ENCODE measurements around the gene LRRC37A.
"Not testable (repeated sequence)": the region's sequence is repeated elsewhere in the genome, so short reads cannot be mapped to it uniquely, and the experiment has no call there.

The LRRC37A gene

DNA sequence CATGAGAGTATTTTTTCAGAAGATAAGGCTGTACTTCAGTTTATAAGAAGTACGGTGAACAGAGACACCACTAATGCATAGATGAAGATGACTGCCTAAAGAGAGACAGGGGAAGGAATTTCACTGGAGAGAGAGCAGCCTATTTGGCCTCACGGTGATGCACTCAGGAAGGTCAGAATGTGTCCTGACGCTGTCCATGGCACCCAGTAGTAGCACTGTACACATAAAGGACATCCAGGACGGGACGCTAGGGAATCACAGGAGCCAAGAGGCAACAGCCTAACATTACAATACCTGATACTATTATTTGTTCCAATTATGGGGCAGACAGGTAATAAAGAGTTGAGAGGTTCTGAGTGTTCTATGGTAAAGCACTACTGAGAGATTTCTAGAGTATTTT, 24.9 kb upstream of the LRRC37A start:
- Histone ChIP-seq H3K36me3 (ENCODE audit: control insufficient read depth, low read depth, low read length) (no peaks in the 10 kb centered on the region), H3K4me3 (ENCODE audit: low read length) (no peak overlapping the region), H3K4me1 (ENCODE audit: control insufficient read depth, low read depth, low read length) (peaks cover 5% of the 10 kb centered on the region), H3K27me3 (ENCODE audit: control insufficient read depth, insufficient read depth, low read length) (peaks cover 34% of the 10 kb centered on the region), H3K9ac (ENCODE audit: low read length) (no peak overlapping the region), H3K27ac (ENCODE audit: low read length) (no peak overlapping the region), H3K9me3 (ENCODE audit: control insufficient read depth, low read depth, low read length) (no peaks in the 10 kb centered on the region)

DNA sequence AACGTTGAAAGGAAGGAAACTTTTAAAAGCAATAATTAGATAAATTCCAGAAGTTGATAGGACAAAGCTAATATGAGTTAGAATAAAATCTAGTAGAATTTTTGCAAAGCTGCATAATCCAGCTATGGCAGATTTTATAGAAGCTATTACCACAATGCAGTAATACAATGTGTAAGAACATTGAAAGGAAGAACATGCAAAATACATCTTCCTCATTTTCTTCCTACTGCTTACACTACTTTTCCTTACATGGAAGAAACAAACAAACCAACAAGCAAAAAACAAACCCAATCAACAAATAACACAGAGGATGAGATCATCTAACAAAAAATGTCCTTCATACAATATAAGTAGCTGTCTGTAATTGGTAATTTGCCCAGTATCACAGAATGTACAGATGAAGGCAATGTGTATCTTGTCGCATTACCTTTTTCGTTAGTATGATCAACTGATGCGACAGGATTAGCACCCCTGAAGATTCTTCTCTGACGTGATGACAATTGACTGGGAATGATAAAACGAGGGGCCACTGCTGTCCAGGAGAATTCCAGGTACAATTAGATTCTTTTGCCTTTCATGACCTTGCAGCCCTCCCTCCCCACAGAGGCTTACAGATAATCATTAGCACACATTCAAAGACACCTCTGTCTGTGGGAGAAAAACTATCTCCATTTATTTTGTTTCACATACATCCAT, 21.2 kb upstream of the LRRC37A start:
- Histone ChIP-seq H3K9ac (ENCODE audit: low read length) (no peak overlapping the region), H3K27ac (ENCODE audit: low read length) (no peak overlapping the region), H3K27me3 (ENCODE audit: control insufficient read depth, insufficient read depth, low read length) (peaks cover 2% of the 10 kb centered on the region), H3K4me3 (ENCODE audit: low read length) (no peak overlapping the region), H3K4me1 (ENCODE audit: control insufficient read depth, low read depth, low read length) (no peaks in the 10 kb centered on the region), H3K36me3 (ENCODE audit: control insufficient read depth, low read depth, low read length) (no peaks in the 10 kb centered on the region), H3K9me3 (ENCODE audit: control insufficient read depth, low read depth, low read length) (no peaks in the 10 kb centered on the region)

GRCh38 chr17:46274238-46274637, 20.7 kb upstream of the LRRC37A start:
- Histone ChIP-seq H3K4me1 (ENCODE audit: control insufficient read depth, low read depth, low read length) (no peaks in the 10 kb centered on the region), H3K9me3 (ENCODE audit: control insufficient read depth, low read depth, low read length) (no peaks in the 10 kb centered on the region), H3K9ac (ENCODE audit: low read length) (no peak overlapping the region), H3K27me3 (ENCODE audit: control insufficient read depth, insufficient read depth, low read length) (no peaks in the 10 kb centered on the region), H3K4me3 (ENCODE audit: low read length) (no peak overlapping the region), H3K27ac (ENCODE audit: low read length) (no peak overlapping the region), H3K36me3 (ENCODE audit: control insufficient read depth, low read depth, low read length) (no peaks in the 10 kb centered on the region)

DNA sequence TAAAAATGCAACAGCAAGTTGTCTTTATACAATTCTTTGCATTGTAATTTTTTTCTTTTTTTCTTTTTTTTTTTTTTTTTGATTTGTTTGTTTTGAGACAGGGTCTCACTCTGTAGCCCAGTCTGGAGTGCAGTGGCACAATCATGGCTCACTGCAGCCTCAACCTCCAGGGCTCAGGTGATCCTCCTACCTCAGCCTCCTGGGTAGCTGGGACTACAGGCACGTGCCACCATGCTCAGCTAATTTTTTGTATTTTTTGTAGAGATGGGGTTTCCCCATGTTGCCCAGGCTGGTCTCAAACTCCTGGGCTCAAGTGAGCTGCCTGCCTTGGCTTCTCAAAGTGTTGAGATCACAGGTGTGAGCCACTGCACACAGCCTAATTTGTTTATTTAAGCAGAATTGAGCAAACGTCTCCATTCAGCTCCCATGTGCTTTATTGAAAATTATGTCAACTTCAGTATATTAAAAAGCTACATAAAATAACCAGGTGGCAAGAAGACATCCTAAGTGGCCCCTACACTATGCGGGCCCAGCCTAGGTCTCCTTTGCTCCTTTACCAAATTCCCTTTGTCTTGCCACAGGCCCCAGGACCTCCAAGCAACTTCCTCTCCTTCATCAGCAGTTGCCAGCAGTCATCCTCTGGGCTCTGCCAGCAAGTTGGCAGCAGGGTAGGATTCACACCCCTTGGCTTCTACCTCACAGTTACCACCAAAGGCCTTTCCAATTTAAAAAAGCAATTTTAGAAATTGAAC, 18.0 kb upstream of the LRRC37A start:
- H3K9ac ChIP-seq (ENCODE audit: low read length); H3K36me3 ChIP-seq (ENCODE audit: control insufficient read depth, low read depth, low read length); H3K4me1 ChIP-seq (ENCODE audit: control insufficient read depth, low read depth, low read length); H3K27ac ChIP-seq (ENCODE audit: low read length); H3K27me3 ChIP-seq (ENCODE audit: control insufficient read depth, insufficient read depth, low read length); H3K9me3 ChIP-seq (ENCODE audit: control insufficient read depth, low read depth, low read length); H3K4me3 ChIP-seq (ENCODE audit: low read length): not testable (repeated sequence)

- H3K9ac ChIP-seq (ENCODE audit: low read length); H3K27ac ChIP-seq (ENCODE audit: low read length); H3K27me3 ChIP-seq (ENCODE audit: control insufficient read depth, insufficient read depth, low read length); H3K4me3 ChIP-seq (ENCODE audit: low read length); H3K4me1 ChIP-seq (ENCODE audit: control insufficient read depth, low read depth, low read length); H3K36me3 ChIP-seq (ENCODE audit: control insufficient read depth, low read depth, low read length); H3K9me3 ChIP-seq (ENCODE audit: control insufficient read depth, low read depth, low read length): not testable (repeated sequence)
Measured at GRCh38 chr17:46281336-46281735, 13.6 kb upstream of the LRRC37A start.

- H3K4me3 ChIP-seq (ENCODE audit: low read length); H3K27ac ChIP-seq (ENCODE audit: low read length); H3K9me3 ChIP-seq (ENCODE audit: control insufficient read depth, low read depth, low read length); H3K4me1 ChIP-seq (ENCODE audit: control insufficient read depth, low read depth, low read length); H3K9ac ChIP-seq (ENCODE audit: low read length); H3K36me3 ChIP-seq (ENCODE audit: control insufficient read depth, low read depth, low read length); H3K27me3 ChIP-seq (ENCODE audit: control insufficient read depth, insufficient read depth, low read length): not testable (repeated sequence)
Measured at GRCh38 chr17:46282635-46283034, 12.3 kb upstream of the LRRC37A start.

- H3K4me3 ChIP-seq (ENCODE audit: low read length); H3K27ac ChIP-seq (ENCODE audit: low read length); H3K4me1 ChIP-seq (ENCODE audit: control insufficient read depth, low read depth, low read length); H3K9me3 ChIP-seq (ENCODE audit: control insufficient read depth, low read depth, low read length); H3K27me3 ChIP-seq (ENCODE audit: control insufficient read depth, insufficient read depth, low read length); H3K36me3 ChIP-seq (ENCODE audit: control insufficient read depth, low read depth, low read length); H3K9ac ChIP-seq (ENCODE audit: low read length): not testable (repeated sequence)
Measured at GRCh38 chr17:46284467-46284866, 10.5 kb upstream of the LRRC37A start.

DNA sequence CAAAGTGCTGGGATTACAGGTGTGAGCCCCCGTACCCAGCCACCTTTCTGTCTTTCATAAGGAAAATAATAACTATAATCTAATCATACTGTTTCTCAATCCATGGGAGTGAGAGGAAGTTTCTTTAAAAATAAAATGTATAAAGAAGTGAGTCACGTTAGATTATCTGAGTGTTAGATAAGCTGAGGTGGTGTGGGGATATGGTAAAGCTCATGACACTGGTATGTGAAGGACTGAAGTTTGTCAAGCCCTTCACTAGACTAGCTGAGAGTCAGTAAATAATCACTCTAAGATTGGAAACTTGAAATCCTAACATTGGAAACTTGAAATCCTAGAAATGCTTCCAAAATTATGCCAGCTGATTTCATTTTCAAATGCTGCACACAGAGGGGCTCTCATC, 9.4 kb upstream of the LRRC37A start:
- not testable (repeated sequence) for H3K27ac ChIP-seq (ENCODE audit: low read length); H3K9ac ChIP-seq (ENCODE audit: low read length); H3K27me3 ChIP-seq (ENCODE audit: control insufficient read depth, insufficient read depth, low read length); H3K4me1 ChIP-seq (ENCODE audit: control insufficient read depth, low read depth, low read length); H3K9me3 ChIP-seq (ENCODE audit: control insufficient read depth, low read depth, low read length); H3K36me3 ChIP-seq (ENCODE audit: control insufficient read depth, low read depth, low read length); H3K4me3 ChIP-seq (ENCODE audit: low read length)

GRCh38 chr17:46286764-46287221, 8.1 kb upstream of the LRRC37A start:
- H3K9ac ChIP-seq (ENCODE audit: low read length); H3K4me3 ChIP-seq (ENCODE audit: low read length); H3K4me1 ChIP-seq (ENCODE audit: control insufficient read depth, low read depth, low read length); H3K27ac ChIP-seq (ENCODE audit: low read length); H3K36me3 ChIP-seq (ENCODE audit: control insufficient read depth, low read depth, low read length); H3K27me3 ChIP-seq (ENCODE audit: control insufficient read depth, insufficient read depth, low read length); H3K9me3 ChIP-seq (ENCODE audit: control insufficient read depth, low read depth, low read length): not testable (repeated sequence)

DNA sequence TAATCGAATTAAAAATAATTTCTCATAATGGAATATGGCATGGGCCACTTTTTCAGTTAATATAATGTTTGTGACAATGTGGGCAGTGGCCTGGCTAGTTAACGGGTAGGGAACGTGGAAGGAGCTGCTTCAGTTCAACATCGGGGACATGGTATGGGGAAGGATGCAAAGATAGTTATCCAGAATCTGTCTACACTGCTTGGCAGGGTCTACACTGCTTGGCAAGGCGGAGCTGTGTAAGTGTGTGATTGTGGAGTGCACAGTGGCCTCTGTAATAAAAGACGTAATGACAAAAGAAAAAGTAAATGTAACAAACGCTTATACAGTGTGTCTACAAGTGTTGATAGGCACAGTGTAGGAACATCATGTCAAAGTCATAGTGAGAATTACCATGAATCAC, 7.3 kb upstream of the LRRC37A start:
- H3K4me1 ChIP-seq (ENCODE audit: control insufficient read depth, low read depth, low read length); H3K36me3 ChIP-seq (ENCODE audit: control insufficient read depth, low read depth, low read length); H3K9me3 ChIP-seq (ENCODE audit: control insufficient read depth, low read depth, low read length); H3K9ac ChIP-seq (ENCODE audit: low read length); H3K27ac ChIP-seq (ENCODE audit: low read length); H3K4me3 ChIP-seq (ENCODE audit: low read length); H3K27me3 ChIP-seq (ENCODE audit: control insufficient read depth, insufficient read depth, low read length): not testable (repeated sequence)

DNA sequence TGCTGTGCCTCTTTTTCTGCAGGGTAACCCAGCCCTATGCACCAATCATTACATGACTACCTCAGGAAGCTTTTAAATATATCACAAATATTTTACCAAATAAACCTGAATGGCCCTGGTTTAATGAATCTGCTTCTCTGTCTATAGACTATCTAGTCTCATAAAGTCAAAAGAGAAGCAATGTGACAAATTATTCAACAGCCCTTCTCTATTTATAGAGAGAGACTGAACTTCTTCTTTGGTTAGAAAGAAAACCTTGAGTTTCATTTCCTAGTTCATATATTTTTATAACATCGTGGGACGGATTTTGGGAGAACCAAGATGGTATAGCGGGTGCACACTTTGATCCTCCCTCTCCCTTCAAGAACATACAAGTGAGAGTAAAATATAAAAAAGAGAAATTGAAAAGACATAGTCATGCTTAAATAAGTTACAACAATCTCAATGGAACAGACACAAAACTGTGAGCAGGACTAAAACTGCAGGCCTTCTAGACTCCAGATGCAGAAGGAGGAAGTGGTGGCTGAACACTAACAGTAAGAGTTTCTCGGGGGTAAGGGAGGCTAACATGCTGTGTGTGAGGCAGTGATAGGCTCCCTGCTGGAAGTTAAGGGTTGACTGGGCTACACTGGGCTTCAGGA, 3.9 kb upstream of the LRRC37A start:
- H3K27ac ChIP-seq (ENCODE audit: low read length); H3K9me3 ChIP-seq (ENCODE audit: control insufficient read depth, low read depth, low read length); H3K4me1 ChIP-seq (ENCODE audit: control insufficient read depth, low read depth, low read length); H3K4me3 ChIP-seq (ENCODE audit: low read length); H3K36me3 ChIP-seq (ENCODE audit: control insufficient read depth, low read depth, low read length); H3K27me3 ChIP-seq (ENCODE audit: control insufficient read depth, insufficient read depth, low read length); H3K9ac ChIP-seq (ENCODE audit: low read length): not testable (repeated sequence)

GRCh38 chr17:46291618-46292017, 3.3 kb upstream of the LRRC37A start:
- not testable (repeated sequence) for H3K9me3 ChIP-seq (ENCODE audit: control insufficient read depth, low read depth, low read length); H3K4me3 ChIP-seq (ENCODE audit: low read length); H3K4me1 ChIP-seq (ENCODE audit: control insufficient read depth, low read depth, low read length); H3K27me3 ChIP-seq (ENCODE audit: control insufficient read depth, insufficient read depth, low read length); H3K36me3 ChIP-seq (ENCODE audit: control insufficient read depth, low read depth, low read length); H3K9ac ChIP-seq (ENCODE audit: low read length); H3K27ac ChIP-seq (ENCODE audit: low read length)
